Coronary artery (tissue), 2 donors: ENCODE results near the gene RNF213.
"Not testable (repeated sequence)": the region's sequence is repeated elsewhere in the genome, so short reads cannot be mapped to it uniquely, and the experiment has no call there.

Experiments used
- DNase-seq: peaks from one replicate; pipeline ENCODE4 v3.0.0-alpha.2; 2017; ENCODE audit warnings: low spot score
- H3K27ac ChIP-seq, 2 donors: fragments of 200-600 bp; sonication (generic); one replicate each; pipeline ENCODE4 v1.5.1; 2016 to 2019
- H3K4me3 ChIP-seq: fragments of 200-600 bp; sonication (generic); 2 replicates; pipeline ENCODE4 v1.5.1; 2016; ENCODE audit warnings: mild to moderate bottlenecking, moderate library complexity
- TF ChIP-seq, protein P1 (sequence below): fragments of 200-600 bp; sonication (generic); IDR thresholded peaks from one replicate; pipeline ENCODE4 v1.5.1; 2019; ENCODE audit warnings: antibody characterized with exemption

Gene RNF213

DNA sequence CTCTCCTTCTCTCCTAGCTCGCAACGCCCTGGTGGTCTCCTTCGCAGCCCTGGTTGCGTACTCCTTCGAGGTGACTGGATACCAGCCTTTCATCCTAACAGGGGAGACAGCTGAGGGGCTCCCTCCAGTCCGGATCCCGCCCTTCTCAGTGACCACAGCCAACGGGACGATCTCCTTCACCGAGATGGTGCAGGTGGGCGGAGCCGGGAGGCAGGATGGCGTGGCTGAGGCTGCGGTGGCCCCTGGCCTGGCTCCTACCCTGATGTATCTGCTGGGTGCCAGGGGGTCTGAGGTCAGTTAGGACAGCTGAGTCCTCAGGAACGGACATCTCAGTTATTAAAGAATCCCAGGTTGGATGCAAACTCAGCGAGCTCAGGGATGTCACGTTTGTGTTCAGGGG lies 23.7 kb upstream of the RNF213 start:
- DNase-seq: no peak
- H3K4me3 ChIP-seq: no peak overlapping the region
- H3K27ac ChIP-seq: no peak overlapping the region
- TF ChIP-seq, protein P1, sequence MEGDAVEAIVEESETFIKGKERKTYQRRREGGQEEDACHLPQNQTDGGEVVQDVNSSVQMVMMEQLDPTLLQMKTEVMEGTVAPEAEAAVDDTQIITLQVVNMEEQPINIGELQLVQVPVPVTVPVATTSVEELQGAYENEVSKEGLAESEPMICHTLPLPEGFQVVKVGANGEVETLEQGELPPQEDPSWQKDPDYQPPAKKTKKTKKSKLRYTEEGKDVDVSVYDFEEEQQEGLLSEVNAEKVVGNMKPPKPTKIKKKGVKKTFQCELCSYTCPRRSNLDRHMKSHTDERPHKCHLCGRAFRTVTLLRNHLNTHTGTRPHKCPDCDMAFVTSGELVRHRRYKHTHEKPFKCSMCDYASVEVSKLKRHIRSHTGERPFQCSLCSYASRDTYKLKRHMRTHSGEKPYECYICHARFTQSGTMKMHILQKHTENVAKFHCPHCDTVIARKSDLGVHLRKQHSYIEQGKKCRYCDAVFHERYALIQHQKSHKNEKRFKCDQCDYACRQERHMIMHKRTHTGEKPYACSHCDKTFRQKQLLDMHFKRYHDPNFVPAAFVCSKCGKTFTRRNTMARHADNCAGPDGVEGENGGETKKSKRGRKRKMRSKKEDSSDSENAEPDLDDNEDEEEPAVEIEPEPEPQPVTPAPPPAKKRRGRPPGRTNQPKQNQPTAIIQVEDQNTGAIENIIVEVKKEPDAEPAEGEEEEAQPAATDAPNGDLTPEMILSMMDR: no peak

DNA sequence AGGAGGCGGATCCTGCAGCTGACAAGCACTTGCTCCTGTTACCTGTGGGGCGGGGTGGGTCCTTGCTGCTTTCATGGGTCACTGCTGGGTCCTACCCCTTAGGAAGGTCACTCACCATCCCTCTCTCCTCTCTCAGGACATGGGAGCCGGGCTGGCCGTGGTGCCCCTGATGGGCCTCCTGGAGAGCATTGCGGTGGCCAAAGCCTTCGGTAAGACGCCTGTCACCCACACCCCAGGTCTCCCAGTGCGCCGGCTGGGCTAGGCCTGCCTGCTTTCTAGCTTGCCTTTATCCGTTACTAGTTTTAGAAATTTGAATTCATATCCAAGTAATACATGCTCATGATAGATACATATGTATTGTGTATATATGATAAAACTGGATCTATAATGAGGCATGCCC lies 23.3 kb upstream of the RNF213 start:
- no peak overlapping the region for H3K4me3 ChIP-seq
- DNase-seq: no peak
- no peak overlapping the region for H3K27ac ChIP-seq
- TF ChIP-seq, protein P1: no peak

DNA sequence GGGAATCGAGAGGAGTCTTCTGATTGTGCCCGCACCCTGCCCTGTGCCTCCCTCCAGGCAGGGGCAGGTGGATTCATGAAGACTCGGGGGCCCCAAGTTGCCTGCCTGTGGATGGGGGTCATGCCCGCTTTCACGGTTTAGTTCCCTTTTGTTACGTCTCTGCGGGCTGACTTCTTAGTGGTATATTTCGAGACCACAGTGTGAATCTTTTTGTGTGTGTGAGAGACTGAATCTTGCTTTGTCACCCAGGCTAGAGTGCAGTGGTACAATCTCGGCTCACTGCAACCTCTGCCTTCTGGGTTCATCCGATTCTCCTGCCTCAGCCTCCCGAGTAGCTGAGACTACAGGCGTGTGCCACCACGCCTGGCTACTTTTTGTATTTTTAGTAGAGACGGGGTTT lies 18.1 kb upstream of the RNF213 start:
- DNase-seq: no peak
- TF ChIP-seq, protein P1: no peak
- Histone ChIP-seq H3K4me3 (no peak overlapping the region), H3K27ac (no peak overlapping the region)

DNA sequence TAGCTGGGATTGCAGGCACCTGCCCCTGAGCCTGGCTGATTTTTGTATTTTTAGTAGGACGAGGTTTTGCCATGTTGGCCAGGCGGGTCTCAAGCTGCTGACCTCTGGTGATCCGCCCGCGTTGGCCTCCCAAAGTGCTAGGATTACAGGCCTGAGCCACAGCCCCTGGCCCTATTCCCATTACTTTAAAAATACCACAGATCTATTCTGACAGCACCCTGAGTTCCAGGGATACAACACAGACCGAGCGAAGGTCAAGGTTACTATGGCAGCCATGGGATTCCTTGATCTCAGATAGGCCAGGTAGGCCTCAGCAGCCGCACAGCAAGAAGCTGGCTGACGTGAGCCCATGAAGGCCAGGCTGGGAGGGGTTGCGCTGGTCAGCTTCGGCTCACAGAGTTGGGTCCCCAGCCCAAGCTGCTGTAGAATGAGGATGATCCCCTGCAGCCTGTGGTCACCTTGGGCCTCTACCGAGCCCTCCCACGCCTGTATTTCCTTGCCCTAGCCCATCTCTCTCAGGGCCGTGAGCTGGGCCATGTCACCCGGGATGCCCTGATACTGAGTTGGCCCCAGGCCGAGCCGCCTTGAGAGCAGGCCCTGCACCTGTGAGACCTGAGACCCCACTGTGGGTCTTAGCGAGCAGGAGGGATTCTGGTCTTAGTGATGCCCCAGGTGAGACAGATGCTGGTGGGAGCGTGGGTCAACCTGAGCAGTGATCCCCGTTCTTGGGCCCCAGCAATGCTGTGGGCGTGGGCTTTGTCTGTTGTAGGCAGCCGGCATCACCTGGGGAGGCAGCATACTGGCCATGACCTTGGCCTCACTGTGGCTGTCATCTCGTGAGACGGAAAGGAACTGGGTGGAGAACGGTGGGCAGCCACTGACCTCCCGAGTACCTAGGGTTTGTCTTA lies 16.9 kb upstream of the RNF213 start:
- Histone ChIP-seq H3K27ac (no peak overlapping the region), H3K4me3 (no peak overlapping the region)
- TF ChIP-seq, protein P1: no peak
- no peak for DNase-seq

DNA sequence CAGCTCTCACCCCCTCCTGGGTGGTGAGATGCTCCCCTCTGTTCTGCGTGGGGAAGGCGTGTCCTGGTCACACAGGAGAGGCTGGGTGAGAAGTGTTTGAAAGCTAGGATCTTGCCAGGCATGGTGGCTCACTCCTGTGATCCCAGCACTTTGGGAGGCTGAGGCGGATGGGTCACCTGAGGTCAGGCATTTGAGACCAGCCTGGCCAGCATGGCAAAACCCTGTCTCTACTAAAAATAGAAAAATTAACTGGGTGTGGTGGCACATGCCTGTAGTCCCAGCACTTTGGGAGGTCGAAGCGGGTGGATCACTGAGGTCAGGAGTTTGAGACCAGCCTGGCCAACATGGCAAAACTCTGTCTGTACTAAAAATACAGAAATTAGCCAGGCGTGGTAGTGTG lies 16.2 kb upstream of the RNF213 start:
- not testable (repeated sequence) for H3K27ac ChIP-seq, DNase-seq, H3K4me3 ChIP-seq

DNA sequence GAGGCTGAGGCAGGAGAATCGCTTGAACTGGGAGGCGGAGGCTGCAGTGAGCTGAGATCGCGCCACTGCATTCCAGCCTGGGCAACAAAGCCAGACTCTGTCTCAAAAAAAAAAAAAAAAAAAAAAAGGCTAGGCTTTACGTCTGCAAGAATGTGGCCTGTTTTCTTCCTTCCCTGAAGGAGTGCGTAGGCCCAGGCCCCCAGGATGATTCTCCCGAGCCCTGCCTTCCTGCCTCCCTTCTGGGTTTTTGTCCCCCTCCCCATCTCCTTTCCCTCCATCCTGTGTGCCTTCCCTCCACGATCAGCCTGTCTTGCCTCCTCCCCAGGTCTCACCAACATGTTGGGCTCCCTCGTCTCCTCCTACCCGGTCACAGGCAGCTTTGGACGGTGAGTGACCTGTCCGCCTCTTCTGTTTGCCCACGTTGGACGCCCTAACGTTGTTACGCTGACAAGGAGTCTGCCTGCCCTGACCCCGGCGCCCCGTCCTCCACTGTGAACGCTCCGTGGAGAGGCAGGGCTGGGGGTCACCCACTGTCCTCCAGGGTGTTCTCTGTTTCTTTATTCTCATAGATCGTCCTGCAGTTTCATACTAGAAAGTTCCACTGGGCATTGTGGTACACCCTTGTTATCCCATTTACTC lies 15.7 kb upstream of the RNF213 start:
- DNase-seq: no peak
- H3K27ac ChIP-seq: no peak overlapping the region
- no peak overlapping the region for H3K4me3 ChIP-seq
- TF ChIP-seq, protein P1: no peak

DNA sequence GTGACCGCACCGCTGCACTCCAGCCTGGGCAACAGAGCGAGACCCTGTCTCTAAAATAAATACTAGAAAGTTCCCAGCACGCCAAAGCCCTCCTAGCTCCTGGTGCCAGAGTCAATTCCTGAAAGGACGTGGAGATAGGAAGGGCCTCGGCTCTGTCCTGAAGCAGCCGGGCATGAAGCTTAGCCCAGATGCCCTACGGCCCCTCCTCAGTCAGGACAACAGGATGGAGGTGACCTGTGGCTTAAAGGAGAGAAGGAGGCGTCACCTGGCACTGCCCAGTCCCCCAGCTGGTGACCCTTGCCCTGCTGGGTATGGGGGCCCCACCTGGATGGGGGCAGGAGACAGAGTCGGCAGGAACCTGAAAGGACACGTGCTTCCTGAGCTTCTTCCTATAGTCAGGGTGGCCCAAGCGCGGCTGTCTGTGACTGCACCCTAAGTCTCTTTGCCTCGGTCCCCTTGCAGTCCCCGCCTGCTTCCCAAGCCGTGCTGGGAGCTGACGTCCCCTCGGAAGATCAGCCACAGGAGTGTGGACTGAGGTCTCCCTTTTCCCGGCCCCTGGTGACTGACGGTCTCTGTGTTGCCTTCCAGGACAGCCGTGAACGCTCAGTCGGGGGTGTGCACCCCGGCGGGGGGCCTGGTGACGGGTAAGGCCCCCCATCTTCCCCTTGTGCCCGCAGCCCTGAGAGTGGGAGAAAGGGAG lies 14.9 kb upstream of the RNF213 start:
- TF ChIP-seq, protein P1: no peak

More for the DNA sequence above, 14.9 kb upstream of the RNF213 start:
- Histone ChIP-seq H3K27ac (no peak overlapping the region), H3K4me3 (no peak overlapping the region)
- no peak for DNase-seq
